Renal cortex interstitium (tissue), 3 donors: ENCODE measurements around the gene ZG16B. TPM values are rescaled to one million over a fixed set of nuclear protein-coding genes. Genes with fewer than 3 reads are reported as not detected.

Experiments used
- polyA plus RNA-seq, 3 donors: library from polyadenylated mRNA; unstranded; fragments of 120-200 nt; gene quantifications; one replicate each; pipeline ENCODE4 v1.2.1, GENCODE V29; 2013; ENCODE audit not compliant: insufficient read length in 3 of 3

Gene ZG16B
- polyA plus RNA-seq, 3 donors, result 0.70 TPM; not detected in 2

Other genes with a start within 250 kb of the ZG16B start
- 10 to 100 TPM; 21.2 to 26.0 (median 22.6) TPM for gene KCTD5, start 147.8 kb upstream of the ZG16B start, polyA plus RNA-seq
- 1 to 10 TPM; 1.5 to 2.0 (median 1.8) TPM for gene PRSS27, start 110.1 kb upstream of the ZG16B start, polyA plus RNA-seq
- gene SRRM2, start 77.7 kb upstream of the ZG16B start, polyA plus RNA-seq, result 100 to 1,000 TPM; 619 to 902 (median 689) TPM
- gene ELOB, start 53.0 kb upstream of the ZG16B start, polyA plus RNA-seq, result 100 to 1,000 TPM; 193 to 255 (median 237) TPM
- gene PRSS33, start 42.7 kb upstream of the ZG16B start, polyA plus RNA-seq, result under 1 TPM in 2 of 3 donors, not detected in 1; 0.22 to 0.24 TPM
- not detected for gene PRSS41, start 31.8 kb upstream of the ZG16B start, polyA plus RNA-seq
- gene PRSS21, start 13.1 kb upstream of the ZG16B start, polyA plus RNA-seq, result under 1 TPM in 2 of 3 donors, not detected in 1; 0.30 to 0.49 TPM
- 10 to 100 TPM in 1 of 3 donors, 1 to 10 TPM in 2; 2.8 to 12.2 (median 7.7) TPM for gene PRSS22, start 27.9 kb downstream of the ZG16B start, polyA plus RNA-seq
- gene FLYWCH2, start 52.9 kb downstream of the ZG16B start, polyA plus RNA-seq, result 10 to 100 TPM; 15.5 to 30.4 (median 30.0) TPM
- 10 to 100 TPM; 17.8 to 45.4 (median 31.1) TPM for gene FLYWCH1, start 81.6 kb downstream of the ZG16B start, polyA plus RNA-seq
- gene KREMEN2, start 134.0 kb downstream of the ZG16B start, polyA plus RNA-seq, result 1 to 10 TPM; 1.3 to 2.6 (median 2.0) TPM
- 10 to 100 TPM in 1 of 3 donors, 1 to 10 TPM in 2; 8.1 to 12.5 (median 8.3) TPM for gene PAQR4, start 139.0 kb downstream of the ZG16B start, polyA plus RNA-seq
- gene PKMYT1, start 150.1 kb downstream of the ZG16B start, polyA plus RNA-seq, result 10 to 100 TPM; 11.7 to 22.4 (median 18.8) TPM
- 1 to 10 TPM; 1.7 to 3.2 (median 2.5) TPM for gene CLDN9, start 182.6 kb downstream of the ZG16B start, polyA plus RNA-seq
- gene CLDN6, start 187.9 kb downstream of the ZG16B start, polyA plus RNA-seq, result 10 to 100 TPM; 33.8 to 42.0 (median 34.4) TPM
- 10 to 100 TPM in 2 of 3 donors, 1 to 10 TPM in 1; 6.7 to 17.6 (median 12.9) TPM for gene TNFRSF12A, start 190.1 kb downstream of the ZG16B start, polyA plus RNA-seq
- gene HCFC1R1, start 193.6 kb downstream of the ZG16B start, polyA plus RNA-seq, result 10 to 100 TPM; 59.0 to 77.2 (median 64.2) TPM
- gene THOC6, start 193.7 kb downstream of the ZG16B start, polyA plus RNA-seq, result 10 to 100 TPM; 28.2 to 35.9 (median 30.5) TPM
- 1 to 10 TPM; 1.0 to 2.5 (median 2.0) TPM for gene BICDL2, start 206.6 kb downstream of the ZG16B start, polyA plus RNA-seq
- 1 to 10 TPM; 1.4 to 2.9 (median 1.9) TPM for gene MMP25, start 216.3 kb downstream of the ZG16B start, polyA plus RNA-seq
- gene IL32, start 235.3 kb downstream of the ZG16B start, polyA plus RNA-seq, result 10 to 100 TPM; 26.8 to 38.3 (median 29.6) TPM